WTC11 (cell line): Measurements from ENCODE around the gene RAB7A. TPM values are rescaled to one million over a fixed set of nuclear protein-coding genes. Genes with fewer than 3 reads are reported as not detected.

ENCODE experiments used
- ATAC-seq: fragments of 200-7000 bp; cut with Tn5 transposase; 2 replicates; pipeline ENCODE4 v1.10.0; 2021; ENCODE audit warnings: mild to moderate bottlenecking, moderate library complexity
- CTCF ChIA-PET: fragments of 300-600 bp; sonication (Branson Sonifier 250); formaldehyde crosslinking; loops from one replicate; lab custom pipeline; 2021; ENCODE audit warnings: antibody characterized with exemption; lab: Charles Lee
- POLR2A ChIA-PET: fragments of 350-600 bp; sonication (Branson Sonifier 250); formaldehyde crosslinking; loops from one replicate; lab custom pipeline; 2021; ENCODE audit warnings: antibody characterized with exemption; lab: Charles Lee
- DNase-seq: peaks from one replicate; pipeline ENCODE4 v3.0.0; 2021; ENCODE audit warnings: low spot score
- H3K27ac Mint-ChIP-seq: 2 replicates; pipeline ENCODE4 v1.8.0; 2021; ENCODE audit warnings: mixed read lengths
- H3K27me3 Mint-ChIP-seq: 2 replicates; pipeline ENCODE4 v1.8.0; 2021; ENCODE audit warnings: low read depth, mild to moderate bottlenecking, moderate library complexity, mixed read lengths
- H3K36me3 Mint-ChIP-seq: 2 replicates; pipeline ENCODE4 v1.8.0; 2021; ENCODE audit warnings: mixed read lengths
- H3K4me1 Mint-ChIP-seq: 2 replicates; pipeline ENCODE4 v1.8.0; 2022; ENCODE audit warnings: mixed read lengths
- H3K4me3 Mint-ChIP-seq: 2 replicates; pipeline ENCODE4 v1.8.0; 2021; ENCODE audit warnings: mild to moderate bottlenecking, moderate library complexity, mixed read lengths
- H3K9me3 Mint-ChIP-seq: 2 replicates; pipeline ENCODE4 v1.8.0; 2021; ENCODE audit warnings: mixed read lengths
- ATF1 ChIP-seq: sonication (generic); formaldehyde crosslinking; IDR thresholded peaks from 2 replicates; pipeline ENCODE4 v1.8.1; 2023; ENCODE audit warnings: mild to moderate bottlenecking, moderate library complexity, missing genetic modification reagents
- CREB1 ChIP-seq: sonication (generic); formaldehyde crosslinking; IDR thresholded peaks from 2 replicates; pipeline ENCODE4 v1.8.0; 2023; ENCODE audit warnings: mild to moderate bottlenecking, missing genetic modification reagents
- ETV6 ChIP-seq: sonication (generic); formaldehyde crosslinking; IDR thresholded peaks from 2 replicates; pipeline ENCODE4 v1.8.1; 2022; ENCODE audit warnings: mild to moderate bottlenecking, missing genetic modification reagents
- GABPB1 ChIP-seq: sonication (generic); formaldehyde crosslinking; IDR thresholded peaks from 2 replicates; pipeline ENCODE4 v1.8.1; 2023; ENCODE audit warnings: mild to moderate bottlenecking, missing genetic modification reagents
- HMGA2 ChIP-seq: fragments of 250-450 bp; sonication (Bioruptor Pico); IDR thresholded peaks from 2 replicates; pipeline ENCODE4 v1.4.0; 2021; ENCODE audit warnings: mild to moderate bottlenecking, moderate library complexity
- KAT7 ChIP-seq: sonication (generic); formaldehyde crosslinking; IDR thresholded peaks from 2 replicates; pipeline ENCODE4 v1.8.1; 2023; ENCODE audit warnings: missing genetic modification reagents, mild to moderate bottlenecking, borderline replicate concordance
- MYBL2 ChIP-seq: sonication (generic); formaldehyde crosslinking; IDR thresholded peaks from 2 replicates; pipeline ENCODE4 v1.8.1; 2023; ENCODE audit warnings: mild to moderate bottlenecking, moderate library complexity, missing genetic modification reagents
- NFATC4 ChIP-seq: fragments of 250-450 bp; sonication (Bioruptor Pico); IDR thresholded peaks from 2 replicates; pipeline ENCODE4 v1.9.0; 2021; ENCODE audit warnings: mild to moderate bottlenecking
- NFE2L1 ChIP-seq: sonication (generic); formaldehyde crosslinking; IDR thresholded peaks from 2 replicates; pipeline ENCODE4 v1.8.1; 2023; ENCODE audit warnings: missing genetic modification reagents
- NR1H2 ChIP-seq: sonication (generic); formaldehyde crosslinking; IDR thresholded peaks from 2 replicates; pipeline ENCODE4 v1.9.0; 2021; ENCODE audit warnings: mild to moderate bottlenecking, moderate library complexity, missing genetic modification reagents
- ZNF263 ChIP-seq: sonication (generic); formaldehyde crosslinking; IDR thresholded peaks from 2 replicates; pipeline ENCODE4 v1.8.1; 2022; ENCODE audit warnings: low read depth, mild to moderate bottlenecking, moderate library complexity, missing genetic modification reagents
- ZNF317 ChIP-seq: sonication (generic); formaldehyde crosslinking; IDR thresholded peaks from 2 replicates; pipeline ENCODE4 v1.8.1; 2023; ENCODE audit warnings: low read depth, mild to moderate bottlenecking, moderate library complexity, missing genetic modification reagents, borderline replicate concordance
- ZNF416 ChIP-seq: fragments of 250-450 bp; sonication (Bioruptor Pico); IDR thresholded peaks from 2 replicates; pipeline ENCODE4 v1.9.0; 2021; ENCODE audit warnings: mild to moderate bottlenecking, inconsistent platforms
- total RNA-seq: library from RNA; stranded (reverse); gene quantifications from 3 replicates; pipeline ENCODE4 v1.2.3, GENCODE V29; 2021
- TF ChIP-seq, protein P1 (sequence below): sonication (generic); formaldehyde crosslinking; IDR thresholded peaks from 2 replicates; pipeline ENCODE4 v1.8.1; 2023; ENCODE audit warnings: mild to moderate bottlenecking, missing genetic modification reagents, moderate library complexity
- TF ChIP-seq, protein P2 (sequence below): sonication (generic); formaldehyde crosslinking; IDR thresholded peaks from 2 replicates; pipeline ENCODE4 v1.8.0; 2022; ENCODE audit warnings: mild to moderate bottlenecking, missing genetic modification reagents
- TF ChIP-seq, protein P3 (sequence below): sonication (generic); formaldehyde crosslinking; IDR thresholded peaks from 2 replicates; pipeline ENCODE4 v1.8.1; 2022; ENCODE audit warnings: mild to moderate bottlenecking, missing genetic modification reagents, moderate library complexity, borderline replicate concordance
- TF ChIP-seq, protein P4 (sequence below): fragments of 250-450 bp; sonication (Bioruptor Pico); IDR thresholded peaks from 2 replicates; pipeline ENCODE4 v1.9.0; 2021; ENCODE audit warnings: mild to moderate bottlenecking
- TF ChIP-seq, protein P5 (sequence below): sonication (generic); formaldehyde crosslinking; IDR thresholded peaks from 2 replicates; pipeline ENCODE4 v1.8.0; 2023; ENCODE audit warnings: missing genetic modification reagents, mild to moderate bottlenecking, borderline replicate concordance
- TF ChIP-seq, protein P6 (sequence below): fragments of 250-450 bp; sonication (Bioruptor Pico); IDR thresholded peaks from 2 replicates; pipeline ENCODE4 v1.8.0; 2021; ENCODE audit warnings: mild to moderate bottlenecking
- TF ChIP-seq, protein P7 (sequence below): fragments of 200-600 bp; IDR thresholded peaks from 2 replicates; pipeline ENCODE4 v1.8.0; 2022; ENCODE audit warnings: antibody characterized with exemption
- TF ChIP-seq, protein P8 (sequence below): sonication (generic); formaldehyde crosslinking; IDR thresholded peaks from 2 replicates; pipeline ENCODE4 v1.8.1; 2023; ENCODE audit warnings: mild to moderate bottlenecking, missing genetic modification reagents

The RAB7A gene
- total RNA-seq, 1 experiment from 2014 or later = 184 TPM

DNA sequence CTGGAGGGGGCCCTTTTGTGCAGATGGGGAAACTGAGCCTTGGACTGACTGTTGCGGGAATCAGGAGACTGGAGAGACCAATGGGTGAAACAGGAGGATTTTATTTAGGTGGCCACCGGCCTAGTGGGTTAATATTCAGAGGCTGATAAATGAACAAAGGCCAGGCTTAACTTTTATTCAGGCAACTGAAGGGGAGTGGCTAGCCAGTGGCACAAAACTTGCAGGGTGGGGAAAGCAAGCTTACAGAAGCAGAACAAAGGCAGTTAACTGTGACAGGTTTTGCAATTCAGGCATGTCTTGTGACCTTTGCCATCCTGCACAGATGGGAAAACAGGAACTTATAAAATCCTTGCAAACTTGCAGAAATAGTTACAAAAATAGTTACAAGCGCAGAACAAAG is 128.5 kb downstream of the RAB7A start (continued):
- no peak for TF ChIP-seq NFATC4 (CRISPR knock-in tag)
- TF ChIP-seq, all 79 proteins: peak for 0

DNA sequence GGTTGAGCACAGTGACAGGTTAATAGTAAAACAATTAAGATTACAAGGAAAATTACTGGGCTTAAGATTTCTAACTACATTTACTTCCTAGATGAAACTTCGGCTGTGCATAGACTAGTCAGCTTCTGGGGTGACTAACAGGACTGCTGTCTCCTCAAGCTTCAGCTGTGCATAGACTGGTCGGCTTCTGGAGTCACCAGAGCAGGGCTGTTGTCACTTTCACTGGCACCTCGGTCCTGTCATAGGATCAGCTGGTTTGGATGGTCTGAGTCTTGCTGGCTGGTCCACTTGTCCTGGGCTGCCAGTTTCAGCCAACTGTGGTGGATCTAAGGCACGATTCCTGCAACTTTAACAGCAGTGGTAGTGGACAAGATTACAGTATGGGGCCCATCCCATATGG is 129.6 kb downstream of the RAB7A start:
- H3K36me3 Mint-ChIP-seq = peaks cover 59% of the 10 kb centered on the region
- TF ChIP-seq HMGA2 (CRISPR knock-in tag) = no peak
- TF ChIP-seq NR1H2 (CRISPR knock-in tag) = no peak
- TF ChIP-seq NFE2L1 = no peak
- no peak for TF ChIP-seq ZNF416 (CRISPR knock-in tag)
- TF ChIP-seq, protein P1, sequence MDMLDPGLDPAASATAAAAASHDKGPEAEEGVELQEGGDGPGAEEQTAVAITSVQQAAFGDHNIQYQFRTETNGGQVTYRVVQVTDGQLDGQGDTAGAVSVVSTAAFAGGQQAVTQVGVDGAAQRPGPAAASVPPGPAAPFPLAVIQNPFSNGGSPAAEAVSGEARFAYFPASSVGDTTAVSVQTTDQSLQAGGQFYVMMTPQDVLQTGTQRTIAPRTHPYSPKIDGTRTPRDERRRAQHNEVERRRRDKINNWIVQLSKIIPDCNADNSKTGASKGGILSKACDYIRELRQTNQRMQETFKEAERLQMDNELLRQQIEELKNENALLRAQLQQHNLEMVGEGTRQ (CRISPR knock-in tag) = no peak
- ChIA-PET POLR2A (no interaction called here), CTCF (interaction anchor here (1.1 kb wide), 1 partner anchor 10 kb away, joined by 5 read pairs; no protein-coding TSS in a partner anchor)
- H3K4me3 Mint-ChIP-seq = no peak overlapping the region
- no peaks in the 10 kb centered on the region for H3K4me1 Mint-ChIP-seq
- peaks cover 67% of the 10 kb centered on the region for H3K9me3 Mint-ChIP-seq
- DNase-seq (no peak), ATAC-seq (no peak)
- peaks cover 39% of the 10 kb centered on the region for H3K27me3 Mint-ChIP-seq
- H3K27ac Mint-ChIP-seq = no peak overlapping the region

DNA sequence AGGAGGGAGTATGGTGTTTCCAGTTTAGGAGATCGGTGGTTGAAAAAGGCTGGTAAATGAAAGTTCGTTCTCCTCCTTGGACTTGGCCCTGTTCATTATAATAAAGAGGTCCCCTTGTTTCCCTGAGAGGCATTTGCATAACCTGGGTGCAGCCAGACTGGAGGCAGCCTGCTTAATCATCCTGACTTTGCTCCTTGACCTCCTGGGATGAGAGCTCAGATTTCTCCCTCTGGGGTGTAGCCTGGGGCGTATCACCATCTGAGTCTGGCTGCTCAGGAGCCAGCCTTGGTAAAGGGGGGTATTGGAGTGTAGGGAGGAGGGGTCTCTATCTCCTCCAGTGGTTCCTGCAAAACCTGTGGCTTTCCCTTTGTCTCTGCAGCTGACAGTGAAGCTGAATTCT is 132.2 kb downstream of the RAB7A start:
- Mint-ChIP-seq H3K27ac (no peak overlapping the region), H3K4me3 (no peak overlapping the region), H3K27me3 (peaks cover 41% of the 10 kb centered on the region), H3K9me3 (peaks cover 85% of the 10 kb centered on the region), H3K4me1 (no peaks in the 10 kb centered on the region), H3K36me3 (peaks cover 70% of the 10 kb centered on the region)
- DNase-seq = no peak
- CTCF ChIA-PET = no interaction called here
- no peak for ATAC-seq
- POLR2A ChIA-PET = interaction anchor here (0.6 kb wide), 1 partner anchor 243 kb away, joined by 3 read pairs; no protein-coding TSS in a partner anchor
- TF ChIP-seq, protein P2, sequence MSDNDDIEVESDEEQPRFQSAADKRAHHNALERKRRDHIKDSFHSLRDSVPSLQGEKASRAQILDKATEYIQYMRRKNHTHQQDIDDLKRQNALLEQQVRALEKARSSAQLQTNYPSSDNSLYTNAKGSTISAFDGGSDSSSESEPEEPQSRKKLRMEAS (CRISPR knock-in tag) = no peak
- TF ChIP-seq, protein P3, sequence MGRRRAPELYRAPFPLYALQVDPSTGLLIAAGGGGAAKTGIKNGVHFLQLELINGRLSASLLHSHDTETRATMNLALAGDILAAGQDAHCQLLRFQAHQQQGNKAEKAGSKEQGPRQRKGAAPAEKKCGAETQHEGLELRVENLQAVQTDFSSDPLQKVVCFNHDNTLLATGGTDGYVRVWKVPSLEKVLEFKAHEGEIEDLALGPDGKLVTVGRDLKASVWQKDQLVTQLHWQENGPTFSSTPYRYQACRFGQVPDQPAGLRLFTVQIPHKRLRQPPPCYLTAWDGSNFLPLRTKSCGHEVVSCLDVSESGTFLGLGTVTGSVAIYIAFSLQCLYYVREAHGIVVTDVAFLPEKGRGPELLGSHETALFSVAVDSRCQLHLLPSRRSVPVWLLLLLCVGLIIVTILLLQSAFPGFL (CRISPR knock-in tag) = no peak
- no peak for TF ChIP-seq GABPB1 (CRISPR knock-in tag)
- no peak for TF ChIP-seq ZNF263 (CRISPR knock-in tag)
- TF ChIP-seq, protein P1 (CRISPR knock-in tag) = no peak
- TF ChIP-seq, protein P4, sequence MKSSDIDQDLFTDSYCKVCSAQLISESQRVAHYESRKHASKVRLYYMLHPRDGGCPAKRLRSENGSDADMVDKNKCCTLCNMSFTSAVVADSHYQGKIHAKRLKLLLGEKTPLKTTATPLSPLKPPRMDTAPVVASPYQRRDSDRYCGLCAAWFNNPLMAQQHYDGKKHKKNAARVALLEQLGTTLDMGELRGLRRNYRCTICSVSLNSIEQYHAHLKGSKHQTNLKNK (CRISPR knock-in tag) = no peak
- TF ChIP-seq ZNF317 = no peak
- TF ChIP-seq NFATC4 (CRISPR knock-in tag) = no peak
- TF ChIP-seq, protein P5, sequence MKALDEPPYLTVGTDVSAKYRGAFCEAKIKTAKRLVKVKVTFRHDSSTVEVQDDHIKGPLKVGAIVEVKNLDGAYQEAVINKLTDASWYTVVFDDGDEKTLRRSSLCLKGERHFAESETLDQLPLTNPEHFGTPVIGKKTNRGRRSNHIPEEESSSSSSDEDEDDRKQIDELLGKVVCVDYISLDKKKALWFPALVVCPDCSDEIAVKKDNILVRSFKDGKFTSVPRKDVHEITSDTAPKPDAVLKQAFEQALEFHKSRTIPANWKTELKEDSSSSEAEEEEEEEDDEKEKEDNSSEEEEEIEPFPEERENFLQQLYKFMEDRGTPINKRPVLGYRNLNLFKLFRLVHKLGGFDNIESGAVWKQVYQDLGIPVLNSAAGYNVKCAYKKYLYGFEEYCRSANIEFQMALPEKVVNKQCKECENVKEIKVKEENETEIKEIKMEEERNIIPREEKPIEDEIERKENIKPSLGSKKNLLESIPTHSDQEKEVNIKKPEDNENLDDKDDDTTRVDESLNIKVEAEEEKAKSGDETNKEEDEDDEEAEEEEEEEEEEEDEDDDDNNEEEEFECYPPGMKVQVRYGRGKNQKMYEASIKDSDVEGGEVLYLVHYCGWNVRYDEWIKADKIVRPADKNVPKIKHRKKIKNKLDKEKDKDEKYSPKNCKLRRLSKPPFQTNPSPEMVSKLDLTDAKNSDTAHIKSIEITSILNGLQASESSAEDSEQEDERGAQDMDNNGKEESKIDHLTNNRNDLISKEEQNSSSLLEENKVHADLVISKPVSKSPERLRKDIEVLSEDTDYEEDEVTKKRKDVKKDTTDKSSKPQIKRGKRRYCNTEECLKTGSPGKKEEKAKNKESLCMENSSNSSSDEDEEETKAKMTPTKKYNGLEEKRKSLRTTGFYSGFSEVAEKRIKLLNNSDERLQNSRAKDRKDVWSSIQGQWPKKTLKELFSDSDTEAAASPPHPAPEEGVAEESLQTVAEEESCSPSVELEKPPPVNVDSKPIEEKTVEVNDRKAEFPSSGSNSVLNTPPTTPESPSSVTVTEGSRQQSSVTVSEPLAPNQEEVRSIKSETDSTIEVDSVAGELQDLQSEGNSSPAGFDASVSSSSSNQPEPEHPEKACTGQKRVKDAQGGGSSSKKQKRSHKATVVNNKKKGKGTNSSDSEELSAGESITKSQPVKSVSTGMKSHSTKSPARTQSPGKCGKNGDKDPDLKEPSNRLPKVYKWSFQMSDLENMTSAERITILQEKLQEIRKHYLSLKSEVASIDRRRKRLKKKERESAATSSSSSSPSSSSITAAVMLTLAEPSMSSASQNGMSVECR (CRISPR knock-in tag) = no peak
- TF ChIP-seq ETV6 (CRISPR knock-in tag) = no peak
- TF ChIP-seq MYBL2 = no peak
- TF ChIP-seq, protein P6, sequence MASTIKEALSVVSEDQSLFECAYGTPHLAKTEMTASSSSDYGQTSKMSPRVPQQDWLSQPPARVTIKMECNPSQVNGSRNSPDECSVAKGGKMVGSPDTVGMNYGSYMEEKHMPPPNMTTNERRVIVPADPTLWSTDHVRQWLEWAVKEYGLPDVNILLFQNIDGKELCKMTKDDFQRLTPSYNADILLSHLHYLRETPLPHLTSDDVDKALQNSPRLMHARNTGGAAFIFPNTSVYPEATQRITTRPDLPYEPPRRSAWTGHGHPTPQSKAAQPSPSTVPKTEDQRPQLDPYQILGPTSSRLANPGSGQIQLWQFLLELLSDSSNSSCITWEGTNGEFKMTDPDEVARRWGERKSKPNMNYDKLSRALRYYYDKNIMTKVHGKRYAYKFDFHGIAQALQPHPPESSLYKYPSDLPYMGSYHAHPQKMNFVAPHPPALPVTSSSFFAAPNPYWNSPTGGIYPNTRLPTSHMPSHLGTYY (CRISPR knock-in tag) = no peak
- no peak for TF ChIP-seq CREB1 (CRISPR knock-in tag)
- no peak for TF ChIP-seq KAT7 (CRISPR knock-in tag)
- TF ChIP-seq, protein P7, sequence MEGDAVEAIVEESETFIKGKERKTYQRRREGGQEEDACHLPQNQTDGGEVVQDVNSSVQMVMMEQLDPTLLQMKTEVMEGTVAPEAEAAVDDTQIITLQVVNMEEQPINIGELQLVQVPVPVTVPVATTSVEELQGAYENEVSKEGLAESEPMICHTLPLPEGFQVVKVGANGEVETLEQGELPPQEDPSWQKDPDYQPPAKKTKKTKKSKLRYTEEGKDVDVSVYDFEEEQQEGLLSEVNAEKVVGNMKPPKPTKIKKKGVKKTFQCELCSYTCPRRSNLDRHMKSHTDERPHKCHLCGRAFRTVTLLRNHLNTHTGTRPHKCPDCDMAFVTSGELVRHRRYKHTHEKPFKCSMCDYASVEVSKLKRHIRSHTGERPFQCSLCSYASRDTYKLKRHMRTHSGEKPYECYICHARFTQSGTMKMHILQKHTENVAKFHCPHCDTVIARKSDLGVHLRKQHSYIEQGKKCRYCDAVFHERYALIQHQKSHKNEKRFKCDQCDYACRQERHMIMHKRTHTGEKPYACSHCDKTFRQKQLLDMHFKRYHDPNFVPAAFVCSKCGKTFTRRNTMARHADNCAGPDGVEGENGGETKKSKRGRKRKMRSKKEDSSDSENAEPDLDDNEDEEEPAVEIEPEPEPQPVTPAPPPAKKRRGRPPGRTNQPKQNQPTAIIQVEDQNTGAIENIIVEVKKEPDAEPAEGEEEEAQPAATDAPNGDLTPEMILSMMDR = no peak
- TF ChIP-seq, protein P8, sequence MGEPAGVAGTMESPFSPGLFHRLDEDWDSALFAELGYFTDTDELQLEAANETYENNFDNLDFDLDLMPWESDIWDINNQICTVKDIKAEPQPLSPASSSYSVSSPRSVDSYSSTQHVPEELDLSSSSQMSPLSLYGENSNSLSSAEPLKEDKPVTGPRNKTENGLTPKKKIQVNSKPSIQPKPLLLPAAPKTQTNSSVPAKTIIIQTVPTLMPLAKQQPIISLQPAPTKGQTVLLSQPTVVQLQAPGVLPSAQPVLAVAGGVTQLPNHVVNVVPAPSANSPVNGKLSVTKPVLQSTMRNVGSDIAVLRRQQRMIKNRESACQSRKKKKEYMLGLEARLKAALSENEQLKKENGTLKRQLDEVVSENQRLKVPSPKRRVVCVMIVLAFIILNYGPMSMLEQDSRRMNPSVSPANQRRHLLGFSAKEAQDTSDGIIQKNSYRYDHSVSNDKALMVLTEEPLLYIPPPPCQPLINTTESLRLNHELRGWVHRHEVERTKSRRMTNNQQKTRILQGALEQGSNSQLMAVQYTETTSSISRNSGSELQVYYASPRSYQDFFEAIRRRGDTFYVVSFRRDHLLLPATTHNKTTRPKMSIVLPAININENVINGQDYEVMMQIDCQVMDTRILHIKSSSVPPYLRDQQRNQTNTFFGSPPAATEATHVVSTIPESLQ (CRISPR knock-in tag) = no peak
- no peak for TF ChIP-seq ATF1 (CRISPR knock-in tag)
